Measurements from ENCODE around the gene CDC14A. TPM values are rescaled to one million over a fixed set of nuclear protein-coding genes. Genes with fewer than 3 reads are reported as not detected.

The CDC14A gene
- total and polyA plus RNA-seq, 2 donors (not counting 3 experiments of a cell fraction or from before 2014, with no cell fraction given): 3.4 to 13.9 TPM

GRCh38 chr1:100304921-100305320 is 47.4 kb upstream of the CDC14A start:
- no TSS peak for BruUV-seq (replicated peaks)
- H4K20me1 ChIP-seq (replicated peaks; ENCODE audit: control insufficient read depth, extremely low read depth, insufficient read depth, low read length): no peaks in the 10 kb centered on the region
- no peak overlapping the region for H2AFZ ChIP-seq (ENCODE audit: low read depth, low read length)
- H3K4me3 ChIP-seq (replicated peaks in 1 of 3; ENCODE audit: insufficient read depth in 1 of 3, low read depth in 1 of 3, low read length in 3 of 3): no peak overlapping the region
- ChIA-PET CTCF (no interaction called here), POLR2A (no interaction called here)
- dilution Hi-C loops (cut with MboI; ENCODE audit: extremely low pct_ligation_motif_present, low sequenced_read_pairs) (no loop called here), intact Hi-C loops (cut with micrococcal nuclease) (loop anchor here (5.0 kb wide), 1 partner anchor 47 kb away; the partner anchor contains the start of gene CDC14A)
- no peaks in the 10 kb centered on the region for H3K36me3 ChIP-seq (ENCODE audit: control insufficient read depth in 2 of 2, extremely low read depth in 1 of 2, insufficient read depth in 2 of 2, low read length in 2 of 2)
- H3K4me2 ChIP-seq (ENCODE audit: insufficient read depth, low read length): no peak overlapping the region
- no peaks in the 10 kb centered on the region for H3K79me2 ChIP-seq (ENCODE audit: control insufficient read depth, insufficient read depth, low read length)
- no peaks in the 10 kb centered on the region for H3K9me3 ChIP-seq (replicated peaks; ENCODE audit: control insufficient read depth, insufficient read depth, low read length)
- no peak overlapping the region for H3K27ac ChIP-seq (ENCODE audit: insufficient read depth, low read depth, low read length)
- no peak for DNase-seq (ENCODE audit: low read depth, low spot score)
- TF ChIP-seq MYC (IDR thresholded peaks at IDR 0.05; ENCODE audit: low read depth, low read length): no peak
- no peak for TF ChIP-seq CTCF (IDR thresholded peaks at IDR 0.05; ENCODE audit: extremely low read depth in 1 of 2, insufficient read depth in 1 of 2, low read depth in 1 of 2, low read length in 2 of 2)
- no peak for TF ChIP-seq JUN (IDR thresholded peaks at IDR 0.05; ENCODE audit: borderline replicate concordance, insufficient read depth, insufficient read length, low read depth)
- TF ChIP-seq MAX (IDR thresholded peaks at IDR 0.05; ENCODE audit: insufficient read depth, insufficient read length): no peak
- no peak for TF ChIP-seq POLR2AphosphoS5 (IDR thresholded peaks at IDR 0.05; ENCODE audit: insufficient read depth, low read depth, low read length)
- TF ChIP-seq EZH2 (IDR thresholded peaks at IDR 0.05; ENCODE audit: borderline replicate concordance, low read depth, low read length, severe bottlenecking): no peak
- no peak for TF ChIP-seq FOS (IDR thresholded peaks at IDR 0.05; ENCODE audit: borderline replicate concordance, insufficient read depth, low read length)
- no peak for TF ChIP-seq POLR2A (IDR thresholded peaks at IDR 0.05; ENCODE audit: low read depth, low read length)
- TF ChIP-seq GATA2 (IDR thresholded peaks at IDR 0.05; ENCODE audit: insufficient read depth, insufficient read length, low read depth, low read length): no peak
- H3K27me3 ChIP-seq (ENCODE audit: control insufficient read depth in 2 of 2, insufficient read depth in 2 of 2, low read length in 2 of 2): no peaks in the 10 kb centered on the region
- H3K4me1 ChIP-seq (ENCODE audit: control insufficient read depth, extremely low read depth, insufficient read depth, low read length): peaks cover 9% of the 10 kb centered on the region
- H3K9ac ChIP-seq (replicated peaks; ENCODE audit: extremely low read depth, insufficient read depth, low read length): no peak overlapping the region
- H3K9me1 ChIP-seq (replicated peaks; ENCODE audit: control insufficient read depth, extremely low read depth, insufficient read depth, low read length): no peaks in the 10 kb centered on the region
- FAIRE-seq: no peak

All from endothelial cell of umbilical vein (primary cell).